Peyer's patch (tissue), 4 donors: Measurements from ENCODE around the gene TOMT.
"Not testable (repeated sequence)": the region's sequence is repeated elsewhere in the genome, so short reads cannot be mapped to it uniquely, and the experiment has no call there.

Source experiments
- CTCF ChIP-seq, 6 experiments: fragments of 450-650 bp in 4 of 6; fragments of 200-600 bp in 2 of 6; sonication (generic) in 1 of 6; IDR thresholded peaks; one replicate each; pipeline ENCODE4 v1.5.1; 2017 to 2019; ENCODE audit warnings: antibody characterized with exemption in 6 of 6, mild to moderate bottlenecking in 3 of 6, moderate library complexity in 1 of 6
- POLR2A ChIP-seq, 2 donors: fragments of 450-650 bp; IDR thresholded peaks; one replicate each; pipeline ENCODE4 v1.5.1; 2017; ENCODE audit warnings: antibody characterized with exemption in 2 of 2, mild to moderate bottlenecking in 2 of 2, moderate library complexity in 2 of 2

- TF ChIP-seq CTCF, POLR2A (IDR thresholded peaks at IDR 0.05): not testable (repeated sequence)
Measured at GRCh38 chr11:72142086-72142485, 36.4 kb downstream of the TOMT start.
